ENCODE measurements around the gene BCKDHB. TPM values are rescaled to one million over a fixed set of nuclear protein-coding genes. Genes with fewer than 3 reads are reported as not detected.
"Not testable (repeated sequence)": the region's sequence is repeated elsewhere in the genome, so short reads cannot be mapped to it uniquely, and the experiment has no call there.

Gene BCKDHB
- 10 to 100 TPM; 13.0 to 27.0 (median 14.8) TPM for polyA plus RNA-seq
- long read RNA-seq, donor 1, transcript BCKDHB-201 (10 exons, 3,692 nt): minor isoform, 6 of 28 reads
- long read RNA-seq, donor 1, transcript BCKDHB-202 (11 exons, 1,514 nt): major isoform, 11 of 28 reads
- long read RNA-seq, donor 1, partial matches to known transcripts: 11 of 28 reads
- long read RNA-seq, donor 1, other reads (novel, unspliced or antisense): 0 of 28 reads
- long read RNA-seq, donor 2, partial matches to known transcripts: 0 of 3 reads
- long read RNA-seq, donor 2, other reads (novel, unspliced or antisense): 0 of 3 reads
- long read RNA-seq, donor 3, partial matches to known transcripts: 0 of 1 reads
- long read RNA-seq, donor 3, other reads (novel, unspliced or antisense): 0 of 1 reads
- long read RNA-seq, donor 4: 0 reads
- long read RNA-seq, donor 5, partial matches to known transcripts: 5 of 7 reads
- long read RNA-seq, donor 5, other reads (novel, unspliced or antisense): 0 of 7 reads
- long read RNA-seq, donor 6, partial matches to known transcripts: 0 of 5 reads
- long read RNA-seq, donor 6, other reads (novel, unspliced or antisense): 0 of 5 reads
- long read RNA-seq, donor 7, partial matches to known transcripts: 0 of 6 reads
- long read RNA-seq, donor 7, other reads (novel, unspliced or antisense): 0 of 6 reads
- long read RNA-seq, donor 8: 0 reads
- long read RNA-seq, donor 9, partial matches to known transcripts: 0 of 1 reads
- long read RNA-seq, donor 9, other reads (novel, unspliced or antisense): 0 of 1 reads
- long read RNA-seq, donor 10, transcript BCKDHB-201 (10 exons, 3,692 nt): major isoform, 8 of 10 reads
- long read RNA-seq, donor 10, partial matches to known transcripts: 0 of 10 reads
- long read RNA-seq, donor 10, other reads (novel, unspliced or antisense): 0 of 10 reads

DNA sequence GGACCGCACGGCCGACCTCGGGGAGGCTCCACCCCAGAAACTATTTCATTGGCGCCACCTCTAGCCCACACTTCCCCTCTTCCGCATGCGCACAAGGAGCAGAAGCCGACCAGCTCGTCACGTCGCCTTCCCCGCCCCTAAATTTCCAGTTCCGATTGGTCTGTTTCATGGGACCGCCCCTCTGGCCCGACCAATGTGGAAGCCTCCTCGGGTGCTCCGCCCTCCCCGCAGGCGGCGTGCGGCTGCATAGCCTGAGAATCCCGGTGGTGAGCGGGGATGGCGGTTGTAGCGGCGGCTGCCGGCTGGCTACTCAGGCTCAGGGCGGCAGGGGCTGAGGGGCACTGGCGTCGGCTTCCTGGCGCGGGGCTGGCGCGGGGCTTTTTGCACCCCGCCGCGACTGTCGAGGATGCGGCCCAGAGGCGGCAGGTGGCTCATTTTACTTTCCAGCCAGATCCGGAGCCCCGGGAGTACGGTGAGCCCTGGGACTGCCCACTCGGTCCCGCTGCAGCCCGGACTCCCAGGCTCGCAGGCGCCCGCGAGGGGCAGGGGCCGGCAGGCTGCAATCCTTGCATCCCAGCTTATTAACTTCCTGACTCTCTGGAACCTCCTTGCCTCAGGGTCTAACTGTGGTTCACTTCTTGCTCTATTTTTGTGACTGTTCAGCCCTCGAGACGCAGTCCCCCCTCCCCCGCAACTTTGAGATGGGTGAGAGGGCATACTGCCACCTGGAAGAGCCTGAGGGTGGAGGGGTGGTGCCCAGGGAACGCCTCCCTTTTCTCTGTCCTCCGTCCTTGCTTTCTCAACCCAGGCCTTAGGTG is at the start of gene BCKDHB:
BCKDHB (plus strand) TSS at position 254 of the 818 bp plus-strand sequence; CDS start at position 277, 23 bp downstream.
- H3K36me3 ChIP-seq (ENCODE audit: control insufficient read depth in 3 of 3, insufficient read depth in 2 of 3, low read depth in 1 of 3, low read length in 3 of 3): no peaks in the 10 kb centered on the region
- FAIRE-seq (peak; percentile 84), DNase-seq (peak; percentile 99 to 100)
- peaks cover 0 to 3% (median 0%) of the 10 kb centered on the region in 3 donors for H3K4me1 ChIP-seq (ENCODE audit: control insufficient read depth in 3 of 3, insufficient read depth in 2 of 3, low read depth in 1 of 3, low read length in 2 of 3)
- H3K27me3 ChIP-seq (ENCODE audit: control insufficient read depth in 3 of 3, insufficient read depth in 3 of 3, low read length in 3 of 3): no peaks in the 10 kb centered on the region
- no peaks in the 10 kb centered on the region for H3K9me3 ChIP-seq (ENCODE audit: control insufficient read depth in 2 of 2, insufficient read depth in 1 of 2, low read depth in 1 of 2, low read length in 1 of 2)
- H3K27ac ChIP-seq (ENCODE audit: low read depth in 1 of 3, low read length in 2 of 3): peak within 1 kb of the TSS; percentile 64 to 91 (median 87)
- peak within 1 kb of the TSS; percentile 71 to 92 (median 88) for H3K4me3 ChIP-seq (ENCODE audit: low read depth in 1 of 3, low read length in 3 of 3)
- WGBS, 3 donors: 0 to 1% (median 0%) methylated on average over 56 of the region's 56 CpGs

DNA sequence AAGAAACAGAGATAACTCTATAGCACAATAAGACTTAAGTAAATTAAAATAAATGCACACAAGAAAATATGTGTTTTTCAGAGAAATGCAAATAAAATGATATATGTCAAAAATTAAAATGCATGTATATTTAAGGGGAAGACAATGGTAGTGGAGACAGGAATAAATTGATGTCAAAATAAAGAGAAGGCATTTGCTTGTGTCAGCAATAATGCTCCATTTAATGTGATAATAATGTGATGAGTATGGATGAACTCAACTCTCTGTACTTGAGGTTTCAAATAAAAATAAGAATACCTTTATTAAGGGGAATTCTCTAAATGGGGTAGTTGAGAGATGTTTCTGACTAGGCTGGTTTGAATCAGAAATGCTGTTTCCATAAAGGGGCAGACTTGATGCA is 45.7 kb upstream of the BCKDHB start:
- FAIRE-seq (no peak), DNase-seq (no peak)
- H3K4me1 ChIP-seq (ENCODE audit: control insufficient read depth in 3 of 3, insufficient read depth in 2 of 3, low read depth in 1 of 3, low read length in 2 of 3): no peaks in the 10 kb centered on the region
- no peaks in the 10 kb centered on the region for H3K36me3 ChIP-seq (ENCODE audit: control insufficient read depth in 3 of 3, insufficient read depth in 2 of 3, low read depth in 1 of 3, low read length in 3 of 3)
- H3K27me3 ChIP-seq (ENCODE audit: control insufficient read depth in 3 of 3, insufficient read depth in 3 of 3, low read length in 3 of 3): no peaks in the 10 kb centered on the region
- H3K4me3 ChIP-seq (ENCODE audit: low read depth in 1 of 3, low read length in 3 of 3): no peak overlapping the region
- H3K27ac ChIP-seq (ENCODE audit: low read depth in 1 of 3, low read length in 2 of 3): no peak overlapping the region
- no peaks in the 10 kb centered on the region for H3K9me3 ChIP-seq (ENCODE audit: control insufficient read depth in 2 of 2, insufficient read depth in 1 of 2, low read depth in 1 of 2, low read length in 1 of 2)

DNA sequence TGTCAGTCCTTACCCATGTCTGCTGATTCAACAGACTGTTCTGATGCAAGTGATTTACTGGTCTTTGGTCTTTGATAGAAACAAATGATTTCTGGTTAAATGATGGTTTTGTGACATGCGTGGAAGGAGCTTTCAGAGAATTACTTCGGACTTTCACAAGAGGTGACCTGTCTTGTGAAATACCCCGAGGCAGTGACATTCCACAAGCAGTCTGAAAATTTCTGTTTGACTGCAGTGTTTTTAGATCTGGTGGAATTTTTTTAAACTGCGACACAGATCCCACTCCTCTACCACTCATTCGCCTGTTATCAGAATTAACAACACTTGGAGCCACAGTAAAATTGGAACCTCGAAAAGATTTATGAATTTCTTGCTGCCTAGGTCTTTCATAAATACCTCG is 38.3 kb upstream of the BCKDHB start:
- H3K36me3 ChIP-seq (ENCODE audit: control insufficient read depth in 3 of 3, insufficient read depth in 2 of 3, low read depth in 1 of 3, low read length in 3 of 3); H3K27ac ChIP-seq (ENCODE audit: low read depth in 1 of 3, low read length in 2 of 3); H3K27me3 ChIP-seq (ENCODE audit: control insufficient read depth in 3 of 3, insufficient read depth in 3 of 3, low read length in 3 of 3); H3K9me3 ChIP-seq (ENCODE audit: control insufficient read depth in 2 of 2, insufficient read depth in 1 of 2, low read depth in 1 of 2, low read length in 1 of 2); H3K4me1 ChIP-seq (ENCODE audit: control insufficient read depth in 3 of 3, insufficient read depth in 2 of 3, low read depth in 1 of 3, low read length in 2 of 3); H3K4me3 ChIP-seq (ENCODE audit: low read depth in 1 of 3, low read length in 3 of 3); FAIRE-seq; DNase-seq: not testable (repeated sequence)
- 83 to 91% (median 88%) methylated on average over 7 of the region's 7 CpGs for WGBS, 3 donors

DNA sequence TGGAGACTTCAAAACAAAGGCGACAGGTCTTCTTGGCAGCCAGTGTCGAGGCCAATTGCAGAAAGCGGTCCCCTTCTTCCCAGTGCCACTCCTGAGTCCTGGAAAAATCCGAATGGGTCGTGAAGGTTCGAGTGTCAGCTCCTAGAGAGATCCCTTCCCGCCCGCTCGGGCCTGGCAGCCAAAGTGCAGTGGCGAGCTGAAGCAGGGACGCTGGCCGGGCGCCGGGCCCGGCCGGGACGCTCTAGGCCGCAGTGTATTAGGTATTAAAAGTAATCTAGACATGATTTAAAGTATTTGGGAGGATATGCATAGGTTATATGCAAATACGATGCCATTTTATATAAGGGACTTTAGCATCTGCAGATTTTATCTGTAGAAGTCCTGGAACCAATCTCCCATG is 36.0 kb upstream of the BCKDHB start:
- not testable (repeated sequence) for DNase-seq; H3K4me1 ChIP-seq (ENCODE audit: control insufficient read depth in 3 of 3, insufficient read depth in 2 of 3, low read depth in 1 of 3, low read length in 2 of 3); H3K27ac ChIP-seq (ENCODE audit: low read depth in 1 of 3, low read length in 2 of 3); H3K36me3 ChIP-seq (ENCODE audit: control insufficient read depth in 3 of 3, insufficient read depth in 2 of 3, low read depth in 1 of 3, low read length in 3 of 3); FAIRE-seq; H3K9me3 ChIP-seq (ENCODE audit: control insufficient read depth in 2 of 2, insufficient read depth in 1 of 2, low read depth in 1 of 2, low read length in 1 of 2); H3K27me3 ChIP-seq (ENCODE audit: control insufficient read depth in 3 of 3, insufficient read depth in 3 of 3, low read length in 3 of 3); H3K4me3 ChIP-seq (ENCODE audit: low read depth in 1 of 3, low read length in 3 of 3)
- WGBS, 3 donors: 81 to 88% (median 88%) methylated on average over 19 of the region's 19 CpGs

DNA sequence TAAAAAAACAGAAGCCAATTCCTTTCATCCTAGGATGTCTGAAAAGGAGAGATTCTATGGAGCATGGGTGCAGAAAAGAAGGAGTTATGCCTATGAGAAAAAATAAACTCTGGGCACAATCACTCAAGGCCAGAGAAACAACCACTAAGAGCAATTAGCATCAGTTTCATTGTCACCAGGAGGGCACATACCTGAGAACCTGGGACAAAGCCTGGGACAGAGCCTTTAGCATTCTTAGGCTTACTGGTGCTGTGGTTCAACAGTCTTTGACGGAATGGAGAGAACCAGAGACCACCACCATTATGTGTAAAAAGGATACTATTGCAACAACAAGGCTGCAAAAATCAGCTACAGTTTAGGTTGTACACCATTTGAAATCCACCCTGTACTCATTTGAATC is 29.4 kb upstream of the BCKDHB start:
- no peak overlapping the region for H3K4me3 ChIP-seq (ENCODE audit: low read depth in 1 of 3, low read length in 3 of 3)
- no peak overlapping the region for H3K27ac ChIP-seq (ENCODE audit: low read depth in 1 of 3, low read length in 2 of 3)
- peaks cover 0 to 8% of the 10 kb centered on the region in 2 donors for H3K9me3 ChIP-seq (ENCODE audit: control insufficient read depth in 2 of 2, insufficient read depth in 1 of 2, low read depth in 1 of 2, low read length in 1 of 2)
- no peaks in the 10 kb centered on the region for H3K4me1 ChIP-seq (ENCODE audit: control insufficient read depth in 3 of 3, insufficient read depth in 2 of 3, low read depth in 1 of 3, low read length in 2 of 3)
- 84 to 100% (median 85%) methylated on average over 1 of the region's 1 CpG for WGBS, 3 donors
- H3K27me3 ChIP-seq (ENCODE audit: control insufficient read depth in 3 of 3, insufficient read depth in 3 of 3, low read length in 3 of 3): peaks cover 0 to 3% (median 0%) of the 10 kb centered on the region in 3 donors
- no peaks in the 10 kb centered on the region for H3K36me3 ChIP-seq (ENCODE audit: control insufficient read depth in 3 of 3, insufficient read depth in 2 of 3, low read depth in 1 of 3, low read length in 3 of 3)
- DNase-seq (no peak), FAIRE-seq (no peak)

DNA sequence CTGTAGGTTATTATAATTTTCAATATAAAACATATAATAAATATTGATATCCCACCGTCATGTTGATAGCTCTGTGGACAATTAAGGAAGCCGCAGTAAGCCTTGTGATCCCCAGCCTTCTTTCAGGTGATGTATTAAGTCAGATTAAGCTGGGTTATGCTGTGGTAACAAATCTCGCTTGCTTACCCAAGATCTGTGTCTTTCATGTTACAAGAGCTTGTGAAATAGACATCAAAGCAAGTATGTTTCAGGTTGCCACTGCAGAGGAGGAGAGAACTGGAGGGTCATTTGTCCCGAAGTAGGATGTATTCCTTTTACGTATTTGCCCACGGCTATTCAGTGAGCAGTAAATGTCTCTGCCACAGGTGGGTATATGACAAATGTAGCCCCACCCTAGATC is 17.8 kb upstream of the BCKDHB start:
- FAIRE-seq (no peak), DNase-seq (no peak)
- Histone ChIP-seq H3K4me3 (ENCODE audit: low read depth in 1 of 3, low read length in 3 of 3) (no peak overlapping the region), H3K36me3 (ENCODE audit: control insufficient read depth in 3 of 3, insufficient read depth in 2 of 3, low read depth in 1 of 3, low read length in 3 of 3) (no peaks in the 10 kb centered on the region), H3K9me3 (ENCODE audit: control insufficient read depth in 2 of 2, insufficient read depth in 1 of 2, low read depth in 1 of 2, low read length in 1 of 2) (no peaks in the 10 kb centered on the region), H3K4me1 (ENCODE audit: control insufficient read depth in 3 of 3, insufficient read depth in 2 of 3, low read depth in 1 of 3, low read length in 2 of 3) (no peaks in the 10 kb centered on the region), H3K27me3 (ENCODE audit: control insufficient read depth in 3 of 3, insufficient read depth in 3 of 3, low read length in 3 of 3) (no peaks in the 10 kb centered on the region), H3K27ac (ENCODE audit: low read depth in 1 of 3, low read length in 2 of 3) (no peak overlapping the region)
- 79 to 88% (median 84%) methylated on average over 6 of the region's 6 CpGs for WGBS, 3 donors

DNA sequence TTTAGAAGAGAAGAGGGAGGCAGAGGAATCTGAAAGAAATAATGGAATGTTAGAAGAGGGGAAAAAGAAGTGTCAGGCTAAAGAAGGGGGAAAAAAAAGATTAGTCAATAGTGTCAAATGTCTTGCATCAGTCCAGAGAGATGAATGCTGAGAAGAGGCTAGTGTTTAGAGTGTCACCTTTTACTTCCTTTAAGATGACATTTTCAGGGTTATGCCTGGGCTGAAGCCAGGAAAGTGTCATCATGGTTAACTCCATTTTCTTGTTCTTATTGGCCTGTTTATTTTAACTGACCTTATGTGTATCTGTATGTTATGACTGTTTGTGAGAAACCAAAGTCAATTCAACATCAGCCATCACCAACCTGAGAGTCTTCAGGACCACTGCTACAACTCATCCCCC is 15.0 kb upstream of the BCKDHB start:
- Histone ChIP-seq H3K9me3 (ENCODE audit: control insufficient read depth in 2 of 2, insufficient read depth in 1 of 2, low read depth in 1 of 2, low read length in 1 of 2) (no peaks in the 10 kb centered on the region), H3K36me3 (ENCODE audit: control insufficient read depth in 3 of 3, insufficient read depth in 2 of 3, low read depth in 1 of 3, low read length in 3 of 3) (no peaks in the 10 kb centered on the region), H3K27me3 (ENCODE audit: control insufficient read depth in 3 of 3, insufficient read depth in 3 of 3, low read length in 3 of 3) (no peaks in the 10 kb centered on the region), H3K27ac (ENCODE audit: low read depth in 1 of 3, low read length in 2 of 3) (no peak overlapping the region), H3K4me3 (ENCODE audit: low read depth in 1 of 3, low read length in 3 of 3) (no peak overlapping the region), H3K4me1 (ENCODE audit: control insufficient read depth in 3 of 3, insufficient read depth in 2 of 3, low read depth in 1 of 3, low read length in 2 of 3) (no peaks in the 10 kb centered on the region)
- DNase-seq (no peak), FAIRE-seq (no peak)

DNA sequence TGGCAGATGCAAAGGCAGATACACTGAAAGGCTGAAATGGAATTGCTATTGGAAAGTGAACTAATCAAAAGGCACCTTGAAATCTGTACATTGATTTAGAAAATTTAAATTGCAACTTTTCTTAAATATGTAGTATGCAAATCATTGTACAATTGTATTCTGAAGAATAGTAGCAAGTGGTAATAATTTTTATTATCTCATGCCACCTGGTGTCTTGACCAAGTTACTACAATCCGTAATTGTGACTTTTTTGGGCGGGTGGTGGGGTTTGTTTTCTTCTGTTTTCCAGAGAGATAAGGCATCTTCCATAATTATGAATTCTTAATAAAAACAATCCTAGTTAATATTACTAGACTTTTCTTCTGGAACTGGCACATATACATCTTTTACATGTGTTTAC is 12.5 kb upstream of the BCKDHB start:
- Histone ChIP-seq H3K4me1 (ENCODE audit: control insufficient read depth in 3 of 3, insufficient read depth in 2 of 3, low read depth in 1 of 3, low read length in 2 of 3) (no peaks in the 10 kb centered on the region), H3K27me3 (ENCODE audit: control insufficient read depth in 3 of 3, insufficient read depth in 3 of 3, low read length in 3 of 3) (no peaks in the 10 kb centered on the region), H3K9me3 (ENCODE audit: control insufficient read depth in 2 of 2, insufficient read depth in 1 of 2, low read depth in 1 of 2, low read length in 1 of 2) (no peaks in the 10 kb centered on the region), H3K27ac (ENCODE audit: low read depth in 1 of 3, low read length in 2 of 3) (no peak overlapping the region), H3K36me3 (ENCODE audit: control insufficient read depth in 3 of 3, insufficient read depth in 2 of 3, low read depth in 1 of 3, low read length in 3 of 3) (no peaks in the 10 kb centered on the region), H3K4me3 (ENCODE audit: low read depth in 1 of 3, low read length in 3 of 3) (no peak overlapping the region)
- DNase-seq: peak in 1 of 2 donors; percentile 17
- FAIRE-seq: peak; percentile 82
- 0 to 5% (median 4%) methylated on average over 2 of the region's 2 CpGs for WGBS, 3 donors
